ENCODE measurements around the gene HOXB3. TPM values are rescaled to one million over a fixed set of nuclear protein-coding genes. Genes with fewer than 3 reads are reported as not detected.
"Not testable (repeated sequence)": the region's sequence is repeated elsewhere in the genome, so short reads cannot be mapped to it uniquely, and the experiment has no call there.

Gene HOXB3
- total RNA-seq, 2 experiments from 2014 or later, result 2.0 TPM

DNA sequence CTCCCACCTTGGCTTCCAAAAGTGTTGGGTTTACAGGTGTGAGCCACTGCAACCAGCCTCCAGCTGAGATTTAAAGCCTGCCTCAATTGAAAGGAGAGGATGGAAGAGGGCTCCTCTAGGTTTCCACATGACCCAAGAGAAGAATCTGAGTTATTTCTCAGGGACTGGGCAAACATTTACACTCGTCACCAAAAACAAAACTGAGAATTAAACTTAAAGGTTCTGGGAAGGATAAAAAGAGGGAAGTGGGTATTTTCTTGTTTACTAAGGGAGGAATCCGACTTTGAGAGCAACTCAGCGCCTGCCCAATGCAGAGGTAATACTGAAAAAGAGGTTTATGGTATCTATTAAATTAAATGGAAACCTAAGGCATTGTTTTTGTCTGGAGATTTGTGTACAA lies 72.6 kb downstream of the HOXB3 start:
- CTCF ChIA-PET, result interaction anchor here (0.6 kb wide), 1 partner anchor 52 kb away, joined by 3 read pairs; no protein-coding TSS in a partner anchor
- Mint-ChIP-seq H3K27me3 (ENCODE audit: low read depth) (peaks cover 6% of the 10 kb centered on the region), H3K36me3 (ENCODE audit: low read depth) (no peaks in the 10 kb centered on the region), H3K27ac (no peak overlapping the region), H3K4me1 (ENCODE audit: low read depth) (peaks cover 18% of the 10 kb centered on the region), H3K9me3 (no peaks in the 10 kb centered on the region), H3K4me3 (no peak overlapping the region)
- intact Hi-C loops (cut with micrococcal nuclease), result no loop called here
- DNase-seq, result no peak

DNA sequence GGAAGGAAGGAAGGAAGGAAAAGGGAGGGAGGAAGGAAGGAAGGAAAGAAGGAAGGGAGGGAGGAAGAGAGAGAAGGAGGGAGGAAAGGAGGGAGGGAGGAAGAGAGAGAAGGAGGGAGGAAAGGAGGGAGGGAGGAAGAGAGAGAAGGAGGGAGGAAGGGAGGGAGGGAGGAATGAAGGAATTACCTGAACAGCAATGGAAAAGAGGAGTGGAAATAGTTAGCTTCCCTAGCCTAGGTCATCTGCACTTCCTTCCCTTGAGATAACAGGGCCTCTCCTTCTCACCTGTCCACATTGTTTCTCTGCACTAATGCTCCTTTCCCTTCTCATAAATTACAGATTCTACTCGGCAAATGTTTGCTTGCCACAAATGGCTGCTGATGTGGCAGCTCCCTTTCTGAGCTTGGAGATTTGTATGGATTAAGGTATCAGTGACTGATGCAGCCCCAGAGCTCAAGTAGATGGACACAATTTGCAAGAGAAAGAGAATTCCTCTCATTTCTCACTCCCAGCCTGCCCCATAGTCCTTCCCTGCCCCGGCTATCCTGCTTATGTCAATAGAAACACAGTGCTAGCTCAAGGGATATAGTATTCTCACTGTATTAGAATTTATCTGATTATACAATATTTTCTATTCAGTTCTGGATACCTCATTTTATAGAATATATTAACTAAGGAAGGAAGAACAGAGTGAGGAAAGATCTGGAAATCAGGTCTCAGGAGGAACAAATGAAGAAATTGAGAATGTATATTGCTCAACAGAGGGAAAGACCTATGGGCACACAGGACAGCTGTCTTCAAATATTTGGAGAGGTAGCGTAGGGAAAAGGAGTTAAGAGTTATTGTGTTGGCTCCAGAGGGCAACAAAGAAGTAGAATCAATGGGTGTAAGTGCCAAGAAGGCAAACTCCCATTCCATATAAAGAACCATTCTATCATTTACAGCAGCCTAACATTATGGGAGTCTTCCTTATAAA lies 73.8 kb downstream of the HOXB3 start:
- intact Hi-C loops (cut with micrococcal nuclease), result no loop called here
- Mint-ChIP-seq H3K27ac (no peak overlapping the region), H3K4me1 (ENCODE audit: low read depth) (peaks cover 29% of the 10 kb centered on the region), H3K9me3 (no peaks in the 10 kb centered on the region), H3K4me3 (no peak overlapping the region), H3K27me3 (ENCODE audit: low read depth) (peaks cover 4% of the 10 kb centered on the region), H3K36me3 (ENCODE audit: low read depth) (no peaks in the 10 kb centered on the region)
- CTCF ChIA-PET, result interaction anchor here (0.9 to 1.3 kb wide), 3 partner anchors 23 to 180 kb away, joined by 3 to 4 read pairs (median 4); no protein-coding TSS in a partner anchor
- DNase-seq, result no peak

DNA sequence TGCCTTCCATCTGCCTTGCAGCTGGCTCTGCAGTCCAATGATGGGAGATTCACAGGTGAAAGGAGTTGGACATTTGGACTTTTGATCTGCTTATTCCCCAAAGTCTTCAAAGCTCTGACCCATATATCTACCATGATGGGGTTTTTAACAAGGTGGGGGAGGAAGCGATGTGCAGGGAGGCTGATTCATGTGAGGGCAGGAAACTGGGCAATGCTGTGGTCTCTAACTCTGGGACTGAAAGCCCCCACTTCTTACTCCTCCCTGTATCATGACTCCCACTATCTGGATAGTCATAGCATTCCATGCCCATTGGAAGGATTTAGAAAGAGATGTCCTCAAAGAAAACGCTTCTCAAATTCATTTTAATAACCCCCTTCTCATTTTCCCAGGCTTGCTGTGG lies 75.6 kb downstream of the HOXB3 start:
- no peaks in the 10 kb centered on the region for H3K36me3 Mint-ChIP-seq (ENCODE audit: low read depth)
- intact Hi-C loops (cut with micrococcal nuclease), result no loop called here
- no peaks in the 10 kb centered on the region for H3K9me3 Mint-ChIP-seq
- H3K27ac Mint-ChIP-seq, result no peak overlapping the region
- H3K27me3 Mint-ChIP-seq (ENCODE audit: low read depth), result no peaks in the 10 kb centered on the region
- DNase-seq, result no peak
- no peak overlapping the region for H3K4me3 Mint-ChIP-seq
- CTCF ChIA-PET, result interaction anchor here (1.4 to 1.5 kb wide), 2 partner anchors 10 to 162 kb away, joined by 4 to 5 read pairs; no protein-coding TSS in a partner anchor
- peaks cover 36% of the 10 kb centered on the region for H3K4me1 Mint-ChIP-seq (ENCODE audit: low read depth)

DNA sequence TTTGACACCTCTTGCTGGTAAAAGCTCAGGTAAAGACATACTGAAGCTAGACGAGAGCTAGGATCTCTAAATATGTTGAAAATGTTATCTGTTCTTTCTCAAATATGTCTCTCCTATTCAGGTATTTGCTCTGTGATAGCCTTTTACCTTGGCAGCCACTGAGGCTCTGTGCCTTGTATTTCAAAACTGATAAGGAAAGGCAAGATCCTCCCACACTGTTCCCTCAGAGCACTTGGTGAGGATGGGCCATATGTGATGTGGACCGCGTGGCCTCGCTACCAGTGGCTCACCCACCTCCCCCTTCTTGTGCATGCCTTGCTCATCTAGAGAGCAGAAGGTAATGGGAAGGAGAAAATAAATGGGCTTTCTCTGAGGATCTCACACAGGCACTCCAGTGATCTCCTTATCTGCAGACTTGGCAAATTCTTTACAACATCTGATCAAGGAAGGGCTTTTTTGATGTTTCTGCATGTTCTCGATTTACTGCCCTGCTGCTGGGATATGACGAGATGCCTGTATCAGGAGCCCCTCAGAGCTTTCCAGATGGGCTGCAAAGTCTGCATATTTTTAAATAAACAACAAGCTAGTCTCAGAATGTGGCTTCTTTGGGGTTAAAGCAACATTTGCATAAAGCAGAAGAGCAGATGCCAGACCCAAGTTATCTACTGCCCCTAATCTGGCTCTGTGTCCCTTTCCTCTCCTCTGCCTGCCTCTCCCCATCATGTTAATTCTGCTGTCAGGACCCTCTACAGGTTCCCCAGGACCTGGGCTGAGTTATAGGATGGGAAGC lies 76.2 kb downstream of the HOXB3 start:
- CTCF ChIA-PET, result interaction anchor here (1.4 to 1.5 kb wide), 2 partner anchors 10 to 162 kb away, joined by 4 to 5 read pairs; no protein-coding TSS in a partner anchor
- no peak overlapping the region for H3K4me3 Mint-ChIP-seq
- no peak overlapping the region for H3K27ac Mint-ChIP-seq
- peaks cover 36% of the 10 kb centered on the region for H3K4me1 Mint-ChIP-seq (ENCODE audit: low read depth)
- no peaks in the 10 kb centered on the region for H3K9me3 Mint-ChIP-seq
- H3K27me3 Mint-ChIP-seq (ENCODE audit: low read depth), result no peaks in the 10 kb centered on the region
- no peak for DNase-seq
- no peaks in the 10 kb centered on the region for H3K36me3 Mint-ChIP-seq (ENCODE audit: low read depth)
- intact Hi-C loops (cut with micrococcal nuclease), result loop anchor here (1.0 kb wide), 1 partner anchor 41 kb away; no protein-coding TSS in a partner anchor

DNA sequence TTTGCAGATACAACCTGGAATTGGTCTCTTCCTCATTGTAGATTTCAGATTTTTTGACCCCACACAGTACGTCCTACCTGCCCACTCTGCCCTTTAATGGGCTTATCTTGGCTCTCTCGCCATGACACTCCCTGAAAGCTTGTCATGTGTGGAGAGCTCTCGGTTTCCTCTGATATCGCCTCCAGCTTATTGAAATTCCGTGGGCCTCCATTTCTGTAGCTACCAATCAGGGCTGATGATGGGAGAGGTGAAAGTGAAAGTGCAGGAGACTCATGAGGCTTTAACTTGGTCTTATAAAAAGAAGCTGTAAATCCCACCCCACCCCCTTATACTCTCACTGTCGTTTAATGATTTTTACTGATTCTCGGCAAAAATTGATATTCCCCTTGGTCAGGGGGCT lies 76.9 kb downstream of the HOXB3 start:
- Mint-ChIP-seq H3K36me3 (ENCODE audit: low read depth) (no peaks in the 10 kb centered on the region), H3K9me3 (no peaks in the 10 kb centered on the region), H3K27me3 (ENCODE audit: low read depth) (no peaks in the 10 kb centered on the region), H3K4me1 (ENCODE audit: low read depth) (peaks cover 36% of the 10 kb centered on the region), H3K27ac (peak overlapping the region; percentile 57), H3K4me3 (peak overlapping the region; percentile 32)
- CTCF ChIA-PET, result interaction anchor here (1.4 to 1.5 kb wide), 2 partner anchors 9 to 161 kb away, joined by 4 to 5 read pairs; no protein-coding TSS in a partner anchor
- DNase-seq, result peak; percentile 50
- intact Hi-C loops (cut with micrococcal nuclease), result loop anchor here (1.0 kb wide), 1 partner anchor 42 kb away; no protein-coding TSS in a partner anchor

DNA sequence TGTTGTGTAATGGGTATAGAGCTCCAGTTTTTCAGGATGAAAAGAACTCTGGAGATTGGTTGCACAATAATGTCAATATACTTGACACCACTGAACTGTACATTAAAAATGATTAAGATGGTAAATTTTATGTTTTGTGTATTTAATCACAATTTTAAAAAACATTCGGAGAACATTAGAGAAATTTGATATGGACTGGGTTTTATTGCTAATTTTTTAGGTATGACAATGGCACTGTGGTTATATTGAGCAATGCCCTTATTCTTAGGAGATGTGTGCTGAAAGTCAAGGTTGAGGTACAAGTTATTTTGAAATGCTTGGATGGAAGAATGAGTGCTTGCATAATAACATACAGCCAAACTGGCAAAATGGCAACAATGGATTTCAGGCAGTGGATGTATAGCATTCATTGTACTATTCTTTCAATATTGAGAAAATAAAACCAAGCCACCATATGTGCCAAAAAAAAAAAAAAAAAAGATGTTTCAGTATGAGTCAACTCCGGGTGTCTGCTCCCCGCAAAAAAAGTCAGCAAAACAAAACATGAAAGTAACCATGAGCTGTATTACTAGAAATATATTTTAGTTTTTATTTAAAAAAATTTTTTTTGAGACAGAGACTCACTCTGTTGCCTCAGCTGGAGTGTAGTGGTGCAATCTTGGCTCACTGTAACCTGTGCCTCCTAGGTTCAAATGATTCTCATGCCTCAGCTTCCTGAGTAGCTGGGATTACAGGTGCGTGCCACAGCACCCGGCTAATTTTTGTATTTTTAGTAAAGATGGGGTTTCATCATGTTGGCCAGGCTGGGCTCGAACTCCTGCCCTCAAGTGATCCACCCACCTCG lies 79.1 kb downstream of the HOXB3 start:
- Mint-ChIP-seq H3K36me3 (ENCODE audit: low read depth) (no peaks in the 10 kb centered on the region), H3K4me1 (ENCODE audit: low read depth) (peaks cover 39% of the 10 kb centered on the region), H3K4me3 (peak overlapping the region; percentile 22), H3K27me3 (ENCODE audit: low read depth) (no peaks in the 10 kb centered on the region), H3K9me3 (no peaks in the 10 kb centered on the region), H3K27ac (peak overlapping the region; percentile 89)
- CTCF ChIA-PET, result interaction anchor here (0.6 to 1.3 kb wide), 4 partner anchors 32 to 248 kb away, joined by 3 to 6 read pairs (median 4); no protein-coding TSS in a partner anchor
- intact Hi-C loops (cut with micrococcal nuclease), result loop anchor here (2.0 kb wide), 2 partner anchors 30 to 38 kb away; no protein-coding TSS in a partner anchor
- peak; percentile 71 for DNase-seq

DNA sequence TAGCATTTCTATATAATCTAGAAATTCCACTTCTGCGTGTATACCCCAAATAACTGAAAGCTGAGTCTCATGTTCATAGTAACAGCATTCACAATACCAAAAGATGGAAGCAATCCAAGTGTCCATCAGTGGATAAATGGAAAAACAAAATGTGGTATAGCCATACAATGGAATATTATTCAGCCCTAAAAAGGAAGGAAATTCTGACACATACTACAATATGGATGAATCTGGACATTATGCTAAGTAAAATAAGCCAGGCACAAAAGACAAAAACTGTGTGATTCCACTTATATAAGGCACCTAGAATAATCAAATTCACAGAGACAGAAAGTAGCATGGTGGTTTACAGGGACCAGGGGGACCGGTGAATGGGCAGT lies 79.7 kb downstream of the HOXB3 start:
- H3K27me3 Mint-ChIP-seq (ENCODE audit: low read depth), result no peaks in the 10 kb centered on the region
- no peak for DNase-seq
- H3K4me3 Mint-ChIP-seq, result no peak overlapping the region
- H3K4me1 Mint-ChIP-seq (ENCODE audit: low read depth), result peaks cover 43% of the 10 kb centered on the region
- CTCF ChIA-PET, result no interaction called here
- H3K27ac Mint-ChIP-seq, result no peak overlapping the region
- no peaks in the 10 kb centered on the region for H3K9me3 Mint-ChIP-seq
- no peaks in the 10 kb centered on the region for H3K36me3 Mint-ChIP-seq (ENCODE audit: low read depth)
- intact Hi-C loops (cut with micrococcal nuclease), result loop anchor here (2.0 kb wide), 2 partner anchors 30 to 38 kb away; no protein-coding TSS in a partner anchor

DNA sequence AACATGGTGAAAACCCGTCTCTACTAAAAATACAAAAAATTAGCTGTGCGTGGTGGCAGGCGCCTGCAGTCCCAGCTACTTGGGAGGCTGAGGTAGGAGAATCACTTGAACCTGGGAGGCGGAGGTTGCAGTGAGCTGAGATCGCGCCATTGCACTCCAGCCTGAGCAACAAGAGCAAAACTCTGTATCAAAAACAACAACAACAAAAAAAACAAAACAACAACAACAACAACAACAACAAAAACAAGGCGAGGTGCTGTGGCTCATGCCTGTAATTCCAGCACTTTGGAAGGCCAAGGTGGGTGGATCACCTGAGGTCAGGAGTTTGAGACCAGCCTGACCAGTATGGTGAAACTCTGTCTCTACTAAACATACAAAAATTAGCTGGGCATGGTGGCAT lies 80.3 kb downstream of the HOXB3 start:
- H3K4me1 Mint-ChIP-seq (ENCODE audit: low read depth), result peaks cover 44% of the 10 kb centered on the region
- CTCF ChIA-PET; H3K27me3 Mint-ChIP-seq (ENCODE audit: low read depth); H3K9me3 Mint-ChIP-seq; DNase-seq; H3K4me3 Mint-ChIP-seq; H3K36me3 Mint-ChIP-seq (ENCODE audit: low read depth); H3K27ac Mint-ChIP-seq: not testable (repeated sequence)
- intact Hi-C loops (cut with micrococcal nuclease), result loop anchor here (2.0 kb wide), 2 partner anchors 31 to 39 kb away; no protein-coding TSS in a partner anchor

DNA sequence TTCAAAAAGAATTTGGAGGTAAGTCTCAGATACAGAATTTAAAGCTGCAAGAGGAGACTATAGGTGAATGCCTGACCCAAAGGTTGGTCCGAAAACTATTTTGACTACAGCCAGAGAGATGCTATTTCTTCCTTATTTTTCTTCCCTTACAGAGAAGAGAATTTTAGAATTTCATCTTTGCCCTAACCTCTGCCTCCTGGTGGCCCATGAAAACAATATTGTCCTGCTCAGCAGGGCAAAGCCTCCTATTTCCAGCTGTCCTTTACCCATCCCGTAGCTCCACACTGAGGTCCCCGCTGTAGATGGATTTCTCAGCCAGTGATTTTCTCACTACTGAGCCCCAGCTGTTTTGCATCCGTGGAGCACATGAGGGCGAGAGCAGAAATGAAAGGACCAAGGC lies 83.8 kb downstream of the HOXB3 start:
- CTCF ChIA-PET, result interaction anchor here (0.6 to 1.7 kb wide), 3 partner anchors 13 to 87 kb away, joined by 3 to 5 read pairs (median 4); partner anchors contain the start of gene HOXB5
- intact Hi-C loops (cut with micrococcal nuclease), result no loop called here
- no peak overlapping the region for H3K27ac Mint-ChIP-seq
- DNase-seq, result no peak
- no peaks in the 10 kb centered on the region for H3K36me3 Mint-ChIP-seq (ENCODE audit: low read depth)
- peaks cover 10% of the 10 kb centered on the region for H3K27me3 Mint-ChIP-seq (ENCODE audit: low read depth)
- no peak overlapping the region for H3K4me3 Mint-ChIP-seq
- H3K4me1 Mint-ChIP-seq (ENCODE audit: low read depth), result peaks cover 19% of the 10 kb centered on the region
- H3K9me3 Mint-ChIP-seq, result no peaks in the 10 kb centered on the region

DNA sequence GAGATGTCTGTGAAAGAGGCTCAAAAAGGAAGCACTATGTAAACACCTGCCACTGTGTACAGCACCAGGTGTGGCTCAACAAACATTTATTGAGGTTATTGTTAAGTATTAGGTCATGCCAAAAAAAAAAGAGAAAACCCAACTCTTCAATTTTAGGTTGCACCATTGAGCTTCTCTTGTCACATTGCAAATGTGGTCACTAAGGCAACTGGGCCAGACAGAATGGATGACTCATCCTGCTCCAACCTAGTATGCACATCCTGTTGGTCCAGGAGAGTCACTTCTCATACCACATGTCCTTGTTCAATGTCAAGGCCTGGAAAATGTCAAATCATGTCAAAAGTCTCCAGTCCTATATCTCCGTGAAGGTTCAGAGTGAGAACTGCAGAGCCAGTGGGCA lies 84.3 kb downstream of the HOXB3 start:
- H3K4me3 Mint-ChIP-seq, result no peak overlapping the region
- CTCF ChIA-PET, result interaction anchor here (0.6 to 0.9 kb wide), 2 partner anchors 13 to 48 kb away, joined by 3 to 4 read pairs; no protein-coding TSS in a partner anchor
- intact Hi-C loops (cut with micrococcal nuclease), result no loop called here
- H3K9me3 Mint-ChIP-seq, result no peaks in the 10 kb centered on the region
- peak; percentile 60 for DNase-seq
- H3K27ac Mint-ChIP-seq, result no peak overlapping the region
- H3K27me3 Mint-ChIP-seq (ENCODE audit: low read depth), result peaks cover 11% of the 10 kb centered on the region
- no peaks in the 10 kb centered on the region for H3K36me3 Mint-ChIP-seq (ENCODE audit: low read depth)
- H3K4me1 Mint-ChIP-seq (ENCODE audit: low read depth), result peaks cover 16% of the 10 kb centered on the region

DNA sequence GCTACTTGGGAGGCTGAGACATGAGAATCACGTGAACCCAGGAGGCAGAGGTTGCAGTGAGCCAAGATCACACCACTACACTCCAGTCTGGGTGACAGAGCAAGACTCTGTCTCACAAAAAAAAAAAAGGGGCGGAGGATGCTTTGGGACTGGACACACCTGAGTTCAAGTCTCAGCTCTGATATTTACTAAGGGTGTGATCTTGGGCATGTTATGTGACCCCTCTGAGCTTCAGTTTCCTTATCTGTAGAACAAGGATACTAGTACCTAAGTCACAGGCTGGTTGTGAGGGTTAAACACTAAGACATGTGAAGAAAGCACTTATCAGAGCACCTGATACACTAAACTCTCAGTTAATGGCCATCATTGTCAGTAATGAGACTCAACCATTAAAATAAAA lies 85.1 kb downstream of the HOXB3 start:
- no peaks in the 10 kb centered on the region for H3K36me3 Mint-ChIP-seq (ENCODE audit: low read depth)
- CTCF ChIA-PET, result interaction anchor here (1.7 to 3.1 kb wide), 2 partner anchors 9 to 13 kb away, joined by 5 to 13 read pairs; no protein-coding TSS in a partner anchor
- no peak overlapping the region for H3K4me3 Mint-ChIP-seq
- peaks cover 14% of the 10 kb centered on the region for H3K27me3 Mint-ChIP-seq (ENCODE audit: low read depth)
- peaks cover 10% of the 10 kb centered on the region for H3K4me1 Mint-ChIP-seq (ENCODE audit: low read depth)
- intact Hi-C loops (cut with micrococcal nuclease), result no loop called here
- no peaks in the 10 kb centered on the region for H3K9me3 Mint-ChIP-seq
- H3K27ac Mint-ChIP-seq, result no peak overlapping the region
- DNase-seq, result no peak
